HG02973 (cell line): ENCODE data around the gene GRAMD1B.
"Not testable (repeated sequence)": the region's sequence is repeated elsewhere in the genome, so short reads cannot be mapped to it uniquely, and the experiment has no call there.

ENCODE experiments used
- ATAC-seq: cut with Tn5 transposase; IDR thresholded peaks from one replicate; pipeline ENCODE4 v1.9.1; 2021; ENCODE audit warnings: moderate library complexity; ENCODE audit not compliant: unreplicated experiment

The GRAMD1B gene

GRCh38 chr11:123505546-123506299 is 75.7 kb downstream of the GRAMD1B start:
- peak; percentile 76 for ATAC-seq

- no peak for ATAC-seq
These were observed 77.0 kb downstream of the GRAMD1B start for GRCh38 chr11:123507043-123507442.

- no peak for ATAC-seq
These were observed 79.9 kb downstream of the GRAMD1B start for GRCh38 chr11:123509737-123510578.

GRCh38 chr11:123510579-123510905 is 80.5 kb downstream of the GRAMD1B start:
- no peak for ATAC-seq

- no peak for ATAC-seq
These were observed 81.2 kb downstream of the GRAMD1B start for GRCh38 chr11:123511037-123511870.

GRCh38 chr11:123513309-123513708 is 83.2 kb downstream of the GRAMD1B start:
- ATAC-seq: not testable (repeated sequence)

GRCh38 chr11:123516238-123516637 is 86.2 kb downstream of the GRAMD1B start:
- no peak for ATAC-seq

- no peak for ATAC-seq
These were observed 87.7 kb downstream of the GRAMD1B start for GRCh38 chr11:123517559-123518364.

GRCh38 chr11:123518496-123519054 is 88.5 kb downstream of the GRAMD1B start:
- no peak for ATAC-seq

GRCh38 chr11:123519055-123519796 is 89.2 kb downstream of the GRAMD1B start:
- no peak for ATAC-seq

- no peak for ATAC-seq
These were observed 89.7 kb downstream of the GRAMD1B start for GRCh38 chr11:123519797-123520193.

GRCh38 chr11:123520476-123520875 is 90.4 kb downstream of the GRAMD1B start:
- ATAC-seq: not testable (repeated sequence)

- ATAC-seq: no peak
These were observed 90.9 kb downstream of the GRAMD1B start for GRCh38 chr11:123521001-123521400.

- ATAC-seq: no peak
These were observed 91.9 kb downstream of the GRAMD1B start for GRCh38 chr11:123521930-123522329.

GRCh38 chr11:123523539-123523938 is 93.5 kb downstream of the GRAMD1B start:
- ATAC-seq: no peak

GRCh38 chr11:123525097-123525496 is 95.0 kb downstream of the GRAMD1B start:
- no peak for ATAC-seq

- no peak for ATAC-seq
These were observed 95.4 kb downstream of the GRAMD1B start for GRCh38 chr11:123525511-123525918.

- no peak for ATAC-seq
These were observed 96.1 kb downstream of the GRAMD1B start for GRCh38 chr11:123526027-123526805.

- no peak for ATAC-seq
These were observed 96.8 kb downstream of the GRAMD1B start for GRCh38 chr11:123526918-123527317.
